HG03159 (cell line): ENCODE data around the gene MAPK6.
"Not testable (repeated sequence)": the region's sequence is repeated elsewhere in the genome, so short reads cannot be mapped to it uniquely, and the experiment has no call there.

Source experiments
- ATAC-seq: cut with Tn5 transposase; IDR thresholded peaks from one replicate; pipeline ENCODE4 v1.9.1; 2021; ENCODE audit warnings: mild to moderate bottlenecking, moderate library complexity; ENCODE audit not compliant: unreplicated experiment

The MAPK6 gene

DNA sequence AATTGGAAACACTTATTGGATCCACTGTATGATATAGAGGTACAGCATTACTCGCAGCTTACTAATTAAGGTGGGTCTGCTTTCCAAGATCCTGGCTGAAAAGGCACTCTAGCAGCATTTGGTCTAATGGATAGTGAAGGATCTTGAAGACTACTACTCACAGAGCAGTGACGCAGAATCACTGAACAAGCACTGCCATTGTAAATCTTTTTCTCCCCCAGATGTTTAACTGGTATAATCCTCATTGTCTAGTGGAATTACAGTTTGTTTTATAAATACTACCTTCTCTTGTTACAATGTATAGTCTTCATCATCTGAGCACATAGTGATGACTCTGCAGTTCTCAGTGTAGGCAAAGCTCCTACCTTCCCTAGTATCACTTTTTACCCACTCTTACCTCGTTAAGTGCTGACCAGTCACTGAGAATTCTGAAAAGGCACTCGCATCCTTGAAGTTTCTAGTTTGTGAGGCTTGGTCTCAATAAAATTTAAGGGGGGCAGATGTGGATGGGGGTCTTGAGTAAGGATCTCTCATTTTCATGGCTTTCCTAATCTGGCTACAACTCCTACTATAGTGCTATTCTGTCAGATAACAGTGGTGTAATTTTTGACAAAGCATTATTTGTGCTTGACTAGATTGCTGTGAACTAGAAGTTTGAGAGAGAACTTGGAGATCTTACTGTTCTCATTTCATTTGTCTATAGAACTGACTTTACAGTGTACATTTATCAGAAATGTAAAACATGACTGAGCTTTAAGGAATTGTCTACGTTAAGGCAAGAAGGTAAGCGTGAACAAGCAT is 23.2 kb downstream of the MAPK6 start:
- no peak for ATAC-seq

DNA sequence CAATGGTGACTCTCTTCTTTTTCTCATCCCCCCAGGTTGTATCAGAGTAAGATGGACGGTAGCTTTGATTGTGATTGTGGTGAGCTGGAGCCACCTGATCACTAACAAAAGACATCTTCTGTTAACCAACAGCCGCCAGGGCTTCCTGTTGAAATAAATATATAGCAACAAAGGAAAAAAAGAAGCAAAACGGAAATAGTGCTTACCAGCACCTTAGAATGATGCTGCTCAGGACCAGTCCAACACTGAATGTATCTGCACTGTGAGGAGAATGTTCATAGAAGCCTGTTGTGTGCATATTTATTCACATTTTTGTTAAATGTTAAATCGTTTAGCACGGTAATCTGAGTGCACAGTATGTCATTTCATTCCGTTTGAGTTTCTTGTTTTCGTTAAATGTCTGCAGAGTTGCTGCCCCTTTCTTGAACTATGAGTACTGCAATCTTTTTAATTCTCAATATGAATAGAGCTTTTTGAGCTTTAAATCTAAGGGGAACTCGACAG is 26.8 kb downstream of the MAPK6 start:
- not testable (repeated sequence) for ATAC-seq

DNA sequence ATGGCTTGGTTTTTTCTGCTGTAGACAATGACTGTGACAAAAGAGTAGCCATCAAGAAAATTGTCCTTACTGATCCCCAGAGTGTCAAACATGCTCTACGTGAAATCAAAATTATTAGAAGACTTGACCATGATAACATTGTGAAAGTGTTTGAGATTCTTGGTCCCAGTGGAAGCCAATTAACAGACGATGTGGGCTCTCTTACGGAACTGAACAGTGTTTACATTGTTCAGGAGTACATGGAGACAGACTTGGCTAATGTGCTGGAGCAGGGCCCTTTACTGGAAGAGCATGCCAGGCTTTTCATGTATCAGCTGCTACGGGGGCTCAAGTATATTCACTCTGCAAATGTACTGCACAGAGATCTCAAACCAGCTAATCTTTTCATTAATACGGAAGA is 27.5 kb downstream of the MAPK6 start:
- not testable (repeated sequence) for ATAC-seq

DNA sequence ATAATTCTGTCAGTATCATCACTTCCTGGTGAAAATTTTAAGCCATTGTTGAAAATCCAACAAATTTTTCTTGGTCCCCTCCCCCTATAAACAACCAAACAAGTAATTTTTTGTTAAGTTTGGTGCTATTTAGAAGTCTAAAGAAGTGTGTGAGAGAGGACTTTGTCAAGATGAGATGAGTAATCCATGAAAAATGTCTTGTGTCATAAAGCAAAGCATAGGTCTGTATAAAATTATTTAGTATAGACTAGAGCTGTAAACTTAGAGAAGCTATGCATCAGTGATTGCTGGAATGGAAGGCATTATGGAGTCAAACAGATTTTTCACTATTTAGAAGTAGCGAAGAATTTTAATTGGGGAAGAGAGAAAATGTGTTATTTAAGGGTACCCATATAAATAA is 31.4 kb downstream of the MAPK6 start:
- ATAC-seq = no peak

DNA sequence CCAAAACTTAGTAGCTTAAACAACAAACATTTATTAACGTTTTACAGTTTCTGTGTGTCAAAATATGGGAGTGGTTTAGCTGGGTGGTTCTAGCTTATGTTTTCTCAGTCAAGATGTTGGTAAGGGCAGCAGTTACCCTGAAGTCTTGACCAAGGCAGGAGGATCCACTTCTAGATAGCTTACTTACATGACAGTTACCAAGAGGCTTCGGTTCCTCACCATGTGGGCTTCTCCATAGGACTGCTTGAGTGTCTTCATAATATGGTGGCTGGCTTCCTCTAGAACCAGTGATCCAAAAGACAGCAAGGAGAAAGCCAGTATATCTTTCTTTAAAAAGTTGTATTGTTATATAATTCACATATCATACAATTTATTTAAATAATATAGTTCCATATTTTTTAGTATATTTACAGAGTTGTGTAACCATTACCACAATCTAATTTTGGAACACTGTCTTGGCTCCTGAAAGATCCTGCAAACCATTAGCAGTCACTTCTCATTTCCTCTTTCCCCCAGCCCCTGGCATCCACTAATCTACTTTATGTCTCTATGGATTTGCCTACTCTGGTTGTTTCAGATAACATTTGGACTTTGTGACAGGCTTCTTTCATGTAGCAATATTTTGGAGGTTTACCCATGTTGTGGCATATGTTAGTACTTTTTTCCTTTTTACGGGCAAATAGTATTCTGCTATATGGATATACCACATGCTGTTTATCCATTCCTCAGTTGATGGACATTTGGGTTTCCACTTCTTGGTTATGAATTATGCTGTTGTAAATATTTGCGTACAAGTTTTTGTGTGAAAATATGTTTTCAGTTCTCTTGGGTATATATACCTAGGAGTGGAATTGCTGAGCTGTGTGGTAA is 33.3 kb downstream of the MAPK6 start:
- no peak for ATAC-seq

DNA sequence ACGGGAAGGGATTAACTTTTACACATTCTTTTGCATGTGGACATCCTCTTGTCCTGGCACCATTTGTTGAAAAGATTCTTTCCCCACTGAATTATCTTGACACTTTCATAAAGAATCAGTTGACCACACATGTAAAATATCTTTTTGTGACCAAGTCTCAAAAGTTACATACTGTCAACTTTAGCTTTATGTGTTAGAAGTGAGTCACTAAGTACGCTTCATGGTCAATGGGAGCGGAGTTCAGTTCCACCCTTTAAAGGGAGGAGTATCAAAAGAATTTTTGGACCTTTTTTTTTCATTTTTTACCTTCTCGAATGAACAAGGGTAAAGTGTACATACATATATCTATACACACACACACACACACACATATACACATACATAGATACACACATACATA is 35.4 kb downstream of the MAPK6 start:
- no peak for ATAC-seq

GRCh38 chr15:52054858-52055257 is 35.8 kb downstream of the MAPK6 start:
- not testable (repeated sequence) for ATAC-seq

GRCh38 chr15:52056001-52056400 is 37.0 kb downstream of the MAPK6 start:
- ATAC-seq = no peak

GRCh38 chr15:52056496-52056895 is 37.5 kb downstream of the MAPK6 start:
- no peak for ATAC-seq

DNA sequence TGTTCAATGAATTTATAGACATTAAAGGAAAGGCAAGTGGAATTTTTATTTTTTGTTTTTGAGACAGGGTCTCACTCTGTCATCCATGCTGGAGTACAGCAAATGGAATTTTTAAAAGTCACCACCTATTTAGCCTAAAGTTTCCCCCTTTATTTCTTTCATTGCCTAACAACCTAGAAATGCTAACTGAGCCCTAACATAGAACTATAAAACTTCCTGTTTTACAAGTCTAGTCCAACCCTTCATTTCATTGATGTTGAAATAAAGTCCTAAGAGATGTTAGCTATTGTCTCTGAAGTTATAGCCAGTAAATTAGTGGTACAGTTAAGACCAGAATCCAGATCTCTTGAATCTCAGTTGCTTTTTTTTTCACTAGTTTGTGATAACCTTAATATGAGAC is 39.0 kb downstream of the MAPK6 start:
- no peak for ATAC-seq

DNA sequence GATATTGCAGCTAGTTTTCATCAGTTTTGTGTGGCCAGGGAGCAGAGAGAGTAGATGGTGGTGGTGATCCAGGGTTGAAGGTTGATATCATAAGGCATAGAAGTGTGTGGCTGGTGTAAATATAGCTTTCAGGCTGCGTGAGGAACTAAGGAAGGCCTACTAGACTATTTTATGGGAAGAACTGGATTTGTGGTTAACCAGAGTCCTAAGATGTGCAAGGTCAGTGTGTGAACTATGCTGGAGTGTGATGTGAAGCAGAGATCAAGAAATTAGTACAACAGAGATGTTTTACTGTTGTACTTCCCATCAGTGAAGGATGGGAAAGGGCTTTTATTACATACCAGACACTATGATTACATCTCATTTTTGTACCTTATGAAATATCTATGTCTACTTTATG is 41.5 kb downstream of the MAPK6 start:
- ATAC-seq = no peak

DNA sequence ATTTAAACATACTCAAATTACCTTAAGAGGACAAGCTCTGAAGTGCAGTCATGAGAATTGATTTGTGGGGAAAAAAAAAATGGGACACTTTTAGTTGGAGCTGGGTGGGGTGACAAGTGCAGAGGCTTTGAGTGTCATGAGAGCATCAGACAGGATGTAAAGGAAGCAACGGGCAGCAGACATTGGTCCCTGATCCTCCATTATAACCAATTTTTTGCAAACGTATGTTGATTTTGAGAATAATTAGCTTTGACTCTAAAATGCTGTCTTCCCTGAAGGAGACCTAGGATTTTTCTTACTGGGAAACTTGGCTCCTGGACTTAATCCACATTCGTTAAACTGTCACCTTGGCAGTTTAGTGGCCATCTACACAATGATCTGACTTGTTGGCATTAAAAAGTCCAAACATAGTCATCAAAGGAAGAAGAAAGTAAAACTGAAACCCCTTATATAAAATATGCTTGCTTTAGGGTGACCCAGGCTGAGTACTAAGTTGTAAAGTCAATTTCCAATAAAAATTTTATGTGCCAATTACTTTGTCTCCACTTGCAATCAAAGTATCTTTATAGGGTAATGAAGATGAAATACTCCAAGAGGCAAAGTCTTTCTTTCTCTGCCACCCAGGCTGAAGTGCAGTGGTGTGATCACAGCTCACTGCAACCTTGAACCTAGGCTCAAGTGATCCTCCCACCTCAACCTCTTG is 48.0 kb downstream of the MAPK6 start:
- no peak for ATAC-seq

DNA sequence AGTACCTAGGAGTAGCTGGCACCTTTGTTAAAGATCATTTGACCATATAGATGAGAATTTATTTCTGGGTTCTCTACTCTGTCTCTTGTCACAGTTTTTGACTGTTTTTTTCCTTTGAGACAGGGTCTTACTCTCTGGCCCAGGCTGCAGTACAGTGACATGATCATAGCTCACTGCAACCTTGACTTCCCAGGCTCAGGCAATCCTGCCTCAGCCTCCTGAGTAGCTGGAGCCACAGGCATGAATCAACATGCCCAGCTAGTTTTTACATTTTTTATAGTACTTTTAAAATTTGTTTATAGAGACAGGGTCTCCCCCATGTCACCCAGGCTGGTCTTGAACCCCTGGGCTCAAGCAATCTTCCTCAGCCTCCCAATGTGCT is 48.5 kb downstream of the MAPK6 start:
- ATAC-seq = no peak

- no peak for ATAC-seq
Measured at GRCh38 chr15:52068004-52068615, 49.1 kb downstream of the MAPK6 start.

DNA sequence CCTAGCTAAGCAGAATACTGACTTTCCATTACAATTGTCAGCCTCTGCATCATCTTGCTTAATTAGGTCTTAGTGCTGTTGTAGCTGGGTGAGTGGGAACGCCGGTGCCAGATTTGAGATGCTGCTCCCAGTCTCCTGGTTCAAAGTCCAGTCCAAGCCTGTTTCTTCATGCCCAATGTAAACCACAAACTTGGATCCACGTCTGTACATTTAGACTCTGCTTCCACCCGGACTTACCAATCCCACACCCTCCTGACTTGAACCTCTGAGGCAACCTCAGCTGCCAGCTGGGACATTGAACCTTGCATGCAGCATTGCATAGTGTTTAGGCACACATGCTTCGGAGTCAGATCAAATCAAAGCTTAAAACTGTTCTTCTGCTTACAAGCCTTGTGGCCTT is 50.5 kb downstream of the MAPK6 start:
- no peak for ATAC-seq

DNA sequence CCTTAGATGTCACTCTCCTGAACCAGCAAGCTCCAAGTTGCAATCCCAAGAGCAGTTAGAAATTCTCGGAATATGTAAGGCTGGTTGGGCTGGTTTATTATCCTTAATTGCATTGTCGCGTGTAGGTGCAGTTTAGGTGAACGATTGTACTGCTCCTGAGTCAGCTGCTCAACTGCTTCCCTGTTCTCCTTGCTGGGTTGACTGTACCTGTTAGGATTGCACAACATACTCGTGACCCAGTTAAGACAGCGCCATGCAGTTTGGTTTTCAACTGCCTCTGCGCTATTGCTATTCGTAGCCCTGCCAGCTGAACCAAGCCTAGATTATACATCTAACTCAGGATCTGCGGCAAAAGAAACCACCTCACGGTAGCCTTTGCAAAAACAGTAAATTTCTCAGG is 52.6 kb downstream of the MAPK6 start:
- no peak for ATAC-seq

- no peak for ATAC-seq
Measured at GRCh38 chr15:52076889-52077781, 58.1 kb downstream of the MAPK6 start.

GRCh38 chr15:52078197-52078875 is 59.3 kb downstream of the MAPK6 start:
- ATAC-seq = no peak
